NT2/D1 (cell line): ENCODE results near the gene RAC2.

Experiments used
- SUZ12 ChIP-seq: IDR thresholded peaks from 2 replicates; pipeline ENCODE4 v1.6.1; 2011; ENCODE audit not compliant: insufficient read length, insufficient read depth; ENCODE audit errors: extremely low read depth
- YY1 ChIP-seq: IDR thresholded peaks from 2 replicates; pipeline ENCODE4 v1.6.1; 2011; ENCODE audit not compliant: insufficient read length, insufficient read depth
- ZNF274 ChIP-seq: IDR thresholded peaks from 2 replicates; pipeline ENCODE4 v1.6.1; 2011; ENCODE audit warnings: mild to moderate bottlenecking, low read depth, low read length

GRCh38 chr22:37281646-37282384, 37.7 kb upstream of the RAC2 start:
- no peak for TF ChIP-seq SUZ12
- no peak for TF ChIP-seq YY1
- no peak for TF ChIP-seq ZNF274
